Stimulated activated naive CD8-positive, alpha-beta T cell treated with anti-CD3 and anti-CD28 coated beads, Interleukin-15, Interleukin-2, amounts not matched to agents 100 U/mL and 50 U/mL, for 24 hours (primary cell): ENCODE data around the gene FGGY.
A peak's percentile ranks its signal among the peaks of the same experiment; 100 is the strongest.
"Not testable (repeated sequence)": the region's sequence is repeated elsewhere in the genome, so short reads cannot be mapped to it uniquely, and the experiment has no call there.

ENCODE experiments used
- ATAC-seq: fragments of 150-1000 bp; cut with Tn5 transposase; one replicate; pipeline ENCODE4 v1.10.0; 2021
- DNase-seq: peaks from one replicate; pipeline ENCODE4 v3.0.0; 2021

Gene FGGY

GRCh38 chr1:59296358-59297256 lies at the start of gene FGGY:
Gene FGGY (plus strand): TSS chr1:59297094. CDS start chr1:59321550, 24,456 bp downstream.
- DNase-seq (peak; percentile 89), ATAC-seq (peak; percentile 97)

GRCh38 chr1:59248758-59249157 lies 48.1 kb upstream of the FGGY start:
- DNase-seq (no peak), ATAC-seq (no peak)

GRCh38 chr1:59249396-59250137 lies 47.3 kb upstream of the FGGY start:
- ATAC-seq, result no peak
- no peak for DNase-seq

GRCh38 chr1:59251061-59251460 lies 45.8 kb upstream of the FGGY start:
- DNase-seq, ATAC-seq: not testable (repeated sequence)

- not testable (repeated sequence) for ATAC-seq, DNase-seq
Measured at GRCh38 chr1:59256429-59256828, 40.5 kb upstream of the FGGY start.

GRCh38 chr1:59258412-59259032 lies 38.4 kb upstream of the FGGY start:
- ATAC-seq, result no peak

GRCh38 chr1:59261537-59261936 lies 35.4 kb upstream of the FGGY start:
- ATAC-seq (no peak), DNase-seq (no peak)

More at GRCh38 chr1:59258412-59259032, 38.4 kb upstream of the FGGY start:
- no peak for DNase-seq

GRCh38 chr1:59262631-59263030 lies 34.3 kb upstream of the FGGY start:
- no peak for ATAC-seq
- DNase-seq, result no peak

GRCh38 chr1:59263111-59263510 lies 33.8 kb upstream of the FGGY start:
- DNase-seq, result no peak
- no peak for ATAC-seq

- no peak for DNase-seq
- ATAC-seq, result no peak
Measured at GRCh38 chr1:59265622-59266021, 31.3 kb upstream of the FGGY start.

GRCh38 chr1:59266180-59266926 lies 30.5 kb upstream of the FGGY start:
- DNase-seq (no peak), ATAC-seq (no peak)

GRCh38 chr1:59266927-59267293 lies 30.0 kb upstream of the FGGY start:
- ATAC-seq (no peak), DNase-seq (no peak)

- no peak for DNase-seq
- ATAC-seq, result no peak
Measured at GRCh38 chr1:59268406-59268805, 28.5 kb upstream of the FGGY start.

GRCh38 chr1:59271561-59272260 lies 25.2 kb upstream of the FGGY start:
- DNase-seq (no peak), ATAC-seq (peak; percentile 20)

GRCh38 chr1:59272507-59272906 lies 24.4 kb upstream of the FGGY start:
- DNase-seq (no peak), ATAC-seq (peak; percentile 81)

- ATAC-seq (no peak), DNase-seq (no peak)
Measured at GRCh38 chr1:59276439-59276851, 20.4 kb upstream of the FGGY start.

- no peak for DNase-seq
- peak; percentile 52 for ATAC-seq
Measured at GRCh38 chr1:59278780-59279354, 18.0 kb upstream of the FGGY start.

GRCh38 chr1:59279645-59280044 lies 17.2 kb upstream of the FGGY start:
- DNase-seq (no peak), ATAC-seq (no peak)

- ATAC-seq (no peak), DNase-seq (no peak)
Measured at GRCh38 chr1:59282951-59283350, 13.9 kb upstream of the FGGY start.

- DNase-seq (no peak), ATAC-seq (no peak)
Measured at GRCh38 chr1:59285691-59286090, 11.2 kb upstream of the FGGY start.

- no peak for ATAC-seq
Measured at GRCh38 chr1:59288046-59288445, 8.8 kb upstream of the FGGY start.

More at GRCh38 chr1:59288046-59288445, 8.8 kb upstream of the FGGY start:
- DNase-seq, result no peak
